ENCODE results near the gene HECTD1.
"Not testable (repeated sequence)": the region's sequence is repeated elsewhere in the genome, so short reads cannot be mapped to it uniquely, and the experiment has no call there.

Gene HECTD1

DNA sequence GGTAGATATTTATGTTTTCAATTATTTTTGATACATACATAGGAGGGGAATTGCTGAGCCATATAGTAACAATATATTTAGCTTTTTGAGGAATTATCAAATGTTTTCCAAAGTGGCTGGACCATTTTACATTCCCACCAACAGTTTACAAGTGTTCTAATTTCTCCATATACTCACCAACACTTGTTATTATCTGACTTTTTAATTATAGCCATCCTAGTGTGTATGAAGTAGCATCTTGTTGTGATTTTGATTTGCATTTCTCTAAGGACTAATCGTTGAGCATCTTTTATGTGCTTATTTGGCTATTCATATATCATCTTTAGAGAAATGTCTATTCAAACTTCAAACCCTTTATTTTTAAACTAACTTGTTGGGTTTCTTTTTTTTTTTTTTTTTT, 17.2 kb upstream of the HECTD1 start:
- DNase-seq, result no peak

GRCh38 chr14:31223331-31223730, 15.7 kb upstream of the HECTD1 start:
- no peak for DNase-seq

GRCh38 chr14:31222834-31223233, 15.2 kb upstream of the HECTD1 start:
- DNase-seq, result no peak

- DNase-seq, result no peak
Measured at GRCh38 chr14:31221266-31221665, 13.7 kb upstream of the HECTD1 start.

DNA sequence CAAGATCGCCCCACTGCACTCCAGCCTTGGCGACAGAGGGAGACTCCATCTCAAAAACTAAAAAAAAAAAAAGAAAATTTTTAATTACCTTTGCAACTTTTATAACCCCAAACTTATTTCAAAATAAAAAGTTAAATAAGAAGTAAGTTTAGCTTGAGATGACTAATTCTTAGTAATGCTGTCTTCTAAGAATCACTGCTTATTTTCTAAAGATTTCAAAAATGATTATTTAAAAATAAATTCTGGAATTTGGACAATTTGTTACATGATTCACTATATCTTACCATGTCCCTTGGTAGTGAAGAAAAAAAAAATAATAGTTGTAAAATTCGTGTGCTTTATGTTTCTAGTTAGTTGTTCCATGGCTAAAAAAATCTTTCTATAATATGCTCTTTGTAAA, 11.6 kb upstream of the HECTD1 start:
- DNase-seq, result no peak

- no peak for DNase-seq
Measured at GRCh38 chr14:31216359-31216758, 8.8 kb upstream of the HECTD1 start.

DNA sequence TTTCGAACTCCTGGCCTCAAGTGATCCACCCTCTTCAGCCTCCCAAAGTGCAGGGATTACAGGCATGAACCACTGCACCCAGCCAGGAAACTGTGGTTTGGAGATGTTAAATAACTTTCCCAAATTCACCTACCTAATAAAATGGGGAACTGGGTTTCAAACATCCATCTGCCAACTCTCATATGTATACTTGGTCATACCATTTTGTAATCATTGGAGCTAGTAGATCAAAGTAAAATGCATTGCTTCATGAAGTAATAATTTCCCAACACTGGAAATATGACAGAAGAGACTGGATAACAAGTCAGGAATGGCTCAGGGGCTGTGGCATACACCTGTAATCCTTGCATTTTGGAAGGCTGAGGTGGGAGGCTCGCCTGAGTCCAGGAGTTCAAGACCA, 5.3 kb upstream of the HECTD1 start:
- DNase-seq, result no peak

- DNase-seq, result no peak
Measured at GRCh38 chr14:31209605-31210004, 2.0 kb upstream of the HECTD1 start.

DNA sequence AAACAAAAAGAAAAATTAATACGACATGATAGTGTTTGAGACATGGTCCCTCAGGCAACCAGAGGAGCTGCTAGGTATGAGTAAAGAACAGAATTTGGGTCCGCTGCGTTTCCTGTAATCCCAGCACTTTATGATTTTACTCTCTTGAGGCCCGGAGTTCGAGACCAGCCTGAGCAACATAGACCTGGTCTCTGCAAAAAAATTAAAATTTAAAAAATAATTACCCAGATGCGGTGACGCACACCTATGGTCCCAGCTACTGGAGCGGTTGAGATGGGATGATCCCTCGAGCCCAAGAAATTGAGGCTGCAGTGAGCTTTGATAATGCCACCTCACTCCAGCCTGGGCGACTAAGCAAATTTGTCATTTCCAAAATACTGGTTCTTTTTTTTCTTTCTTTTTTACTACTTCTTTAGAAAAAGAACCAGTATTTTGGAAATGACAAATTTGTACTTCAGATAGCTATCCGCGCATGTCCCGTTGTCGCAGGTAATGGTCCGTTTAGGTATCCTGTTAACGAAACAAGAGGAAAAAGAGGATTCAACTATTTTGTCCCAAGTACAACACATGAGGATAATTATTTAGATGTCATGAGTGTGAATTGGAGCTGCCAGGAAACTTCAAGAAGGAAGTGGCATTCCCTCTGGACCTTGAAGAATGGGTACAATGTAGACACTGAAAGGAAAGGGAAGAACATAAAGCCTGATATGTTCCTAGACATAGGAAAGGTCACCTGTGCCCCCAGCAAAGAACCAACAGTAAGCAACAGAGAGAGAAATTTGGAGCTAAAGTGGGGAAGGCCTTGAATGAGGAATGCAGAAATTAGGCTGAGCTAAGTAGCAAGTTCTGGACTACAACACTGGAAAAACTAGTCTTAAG, 1.2 kb upstream of the HECTD1 start:
- no peak for DNase-seq

DNA sequence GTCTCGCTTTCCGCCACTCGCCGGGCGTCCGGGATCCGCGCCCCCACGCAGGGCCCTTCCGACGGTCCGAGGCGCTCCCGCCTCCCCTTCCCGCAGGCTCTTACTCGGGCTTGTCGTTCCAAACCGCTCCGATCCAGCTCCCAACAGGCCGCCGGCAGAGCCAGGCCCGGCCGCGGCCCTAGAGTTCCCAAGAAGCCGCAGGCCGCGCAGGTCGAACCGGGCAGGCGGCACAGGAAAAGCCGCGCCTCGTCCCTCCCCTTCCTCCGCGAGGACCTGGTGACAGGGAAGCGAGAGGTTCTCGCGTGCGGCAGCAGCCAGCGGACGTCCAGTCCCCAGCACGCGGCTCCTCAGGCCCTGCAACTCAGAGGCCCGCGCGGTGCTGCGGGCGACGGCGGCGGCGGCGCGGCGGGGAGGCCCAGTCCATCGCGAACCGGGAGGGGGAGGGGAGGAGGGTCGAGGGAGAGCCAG, 272 bp downstream of the HECTD1 start:
- no peak for DNase-seq

GRCh38 chr14:31206536-31207286, 882 bp downstream of the HECTD1 start:
- DNase-seq, result peak; percentile 32

GRCh38 chr14:31205681-31206535, 1.7 kb downstream of the HECTD1 start:
- no peak for DNase-seq

DNA sequence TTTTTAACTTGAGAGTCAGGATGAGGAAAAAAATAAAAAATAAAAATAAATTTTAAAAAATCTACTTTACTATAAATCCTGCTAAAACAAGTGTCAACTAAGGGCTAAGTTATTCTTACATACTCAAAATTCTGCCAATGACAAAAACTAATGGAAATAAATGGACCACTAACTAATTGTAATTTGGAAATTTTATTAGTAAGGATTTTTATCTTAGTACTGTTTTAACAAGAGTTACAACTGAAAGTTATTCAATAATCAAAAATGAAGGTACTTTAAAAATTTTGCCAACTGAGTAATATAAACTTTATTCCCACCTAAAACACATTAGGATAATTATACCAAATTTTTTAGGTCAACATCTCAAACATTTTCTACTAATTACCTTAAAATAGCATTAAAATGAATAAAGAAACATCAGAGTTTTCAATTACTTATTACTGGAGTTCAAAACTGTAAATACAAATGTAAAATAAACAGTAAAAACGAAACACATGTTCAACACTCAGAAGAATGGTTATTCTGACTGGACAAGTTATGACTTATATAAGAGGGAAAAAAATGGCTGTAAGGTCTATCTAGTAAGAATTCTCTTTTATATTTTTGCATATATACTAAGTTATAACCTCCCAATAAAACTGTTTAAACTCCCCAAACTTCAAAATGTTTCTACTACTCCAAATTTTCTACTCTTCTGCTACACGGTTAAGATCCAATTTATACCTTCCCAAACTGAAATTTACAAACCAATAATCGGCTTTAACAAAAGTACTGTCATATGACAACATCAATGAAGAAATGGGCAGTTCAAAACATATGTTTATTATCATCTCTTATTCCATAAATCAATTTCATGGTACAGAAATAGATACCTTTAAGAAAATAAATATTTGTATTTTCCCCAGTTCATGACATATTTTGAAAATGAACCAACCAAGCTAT, 2.7 kb downstream of the HECTD1 start:
- DNase-seq, result no peak

GRCh38 chr14:31203899-31204592, 3.5 kb downstream of the HECTD1 start:
- DNase-seq, result not testable (repeated sequence)

DNA sequence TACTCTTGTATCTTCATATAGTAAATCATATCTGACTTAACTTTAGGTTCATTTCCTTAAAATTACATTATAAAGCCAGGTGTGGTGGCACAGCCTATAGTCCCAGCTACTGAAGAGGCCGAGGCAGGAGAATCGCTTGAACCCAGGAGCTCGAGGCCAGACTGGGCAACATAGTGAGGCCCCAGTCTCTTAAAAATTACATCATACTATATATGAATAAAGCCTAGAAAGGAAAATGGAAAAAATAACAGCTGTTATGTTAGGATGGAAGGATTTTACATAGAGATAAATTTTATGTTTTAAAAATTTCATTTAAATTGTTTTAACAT, 4.2 kb downstream of the HECTD1 start:
- DNase-seq, result no peak

DNA sequence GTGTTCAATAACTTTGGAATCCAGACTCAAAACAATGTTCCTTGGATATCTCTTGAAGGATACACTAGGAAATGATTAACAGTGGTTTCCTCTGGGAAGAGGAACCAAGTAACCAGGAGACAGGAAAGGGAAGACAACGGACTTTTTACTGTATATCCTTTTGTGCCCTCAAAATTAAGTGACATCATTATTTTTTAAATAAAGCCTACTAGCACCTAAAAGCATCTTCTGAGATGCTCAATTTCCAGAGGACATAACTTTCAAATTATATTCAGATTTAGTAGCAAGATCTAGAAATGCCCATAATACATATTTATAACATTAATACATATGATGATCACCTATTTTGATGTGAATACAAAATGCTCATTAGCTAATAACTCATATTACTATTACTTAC, 6.5 kb downstream of the HECTD1 start:
- DNase-seq, result no peak

GRCh38 chr14:31200702-31200990, 6.9 kb downstream of the HECTD1 start:
- DNase-seq, result no peak

DNA sequence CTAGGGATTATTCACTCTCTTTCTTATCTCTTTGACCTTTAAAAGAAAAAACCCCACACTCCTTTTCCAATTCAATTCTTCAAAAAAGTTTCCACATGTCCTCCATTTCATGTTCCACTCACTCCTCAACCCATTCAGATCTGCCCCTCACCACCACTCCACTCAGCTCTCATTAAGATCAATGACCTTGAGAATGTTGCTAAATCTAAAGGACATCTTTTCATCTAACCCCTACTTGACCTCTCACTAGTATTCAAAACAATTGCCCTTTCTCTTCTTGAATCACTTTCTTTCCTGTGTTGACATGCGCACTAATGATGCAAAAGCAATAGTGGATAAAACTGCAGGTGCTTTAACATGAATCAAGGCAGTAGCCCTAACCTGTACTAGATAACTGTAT, 9.9 kb downstream of the HECTD1 start:
- DNase-seq, result no peak

- DNase-seq, result no peak
Measured at GRCh38 chr14:31196839-31197492, 10.6 kb downstream of the HECTD1 start.

GRCh38 chr14:31194661-31195060, 12.9 kb downstream of the HECTD1 start:
- no peak for DNase-seq

GRCh38 chr14:31194095-31194494, 13.5 kb downstream of the HECTD1 start:
- no peak for DNase-seq
